Heart left ventricle (tissue), 16 donors: ENCODE results near the gene IKZF1. TPM values are rescaled to one million over a fixed set of nuclear protein-coding genes. Genes with fewer than 3 reads are reported as not detected.

Source experiments
- ATAC-seq, 4 donors: fragments of 200-7000 bp; cut with Tn5 transposase; one replicate each; pipeline ENCODE4 v1.9.1; 2020 to 2022; ENCODE audit warnings: moderate library complexity in 4 of 4, mild to moderate bottlenecking in 3 of 4, moderate number of reproducible peaks in 1 of 4
- DNase-seq, 5 donors: peaks; one replicate each; pipeline ENCODE4 v3.0.0-alpha.2; 2020
- H3K27ac ChIP-seq, 12 donors: fragments of 200-600 bp; sonication (generic) in 4 of 12; one replicate each; pipeline versions ENCODE4 v1.5.0 to v1.8.0; 2016 to 2022; ENCODE audit warnings: mild to moderate bottlenecking in 2 of 12
- H3K27me3 ChIP-seq, 9 donors: fragments of 200-600 bp; sonication (generic) in 2 of 9; one replicate each; pipeline versions ENCODE4 v1.5.1 to v1.8.0; 2016 to 2022; ENCODE audit warnings: mild to moderate bottlenecking in 3 of 9
- H3K36me3 ChIP-seq, 9 donors: fragments of 200-600 bp; sonication (generic) in 2 of 9; one replicate each; pipeline versions ENCODE4 v1.5.0 to v1.8.0; 2018 to 2022; ENCODE audit warnings: mild to moderate bottlenecking in 2 of 9
- H3K4me1 ChIP-seq, 12 donors: fragments of 200-600 bp; sonication (generic) in 4 of 12; one replicate each; pipeline versions ENCODE4 v1.5.0 to v1.8.0; 2016 to 2022; ENCODE audit warnings: mild to moderate bottlenecking in 3 of 12
- H3K4me3 ChIP-seq, 12 donors: fragments of 200-600 bp; sonication (generic) in 4 of 12; one replicate each; pipeline versions ENCODE4 v1.5.0 to v1.8.0; 2017 to 2022; ENCODE audit warnings: mild to moderate bottlenecking in 9 of 12, moderate library complexity in 4 of 12
- H3K9me3 ChIP-seq, 12 donors: fragments of 200-600 bp; sonication (generic) in 4 of 12; one replicate each; pipeline versions ENCODE4 v1.5.0 to v1.8.0; 2016 to 2022; ENCODE audit warnings: mild to moderate bottlenecking in 1 of 12
- CTCF ChIP-seq, 12 donors: fragments of 200-600 bp; sonication (generic) in 4 of 12; IDR thresholded peaks; one replicate each; pipeline versions ENCODE4 v1.5.0 to v1.8.0; 2018 to 2022; ENCODE audit warnings: antibody characterized with exemption in 12 of 12, mild to moderate bottlenecking in 5 of 12
- POLR2A ChIP-seq, 2 donors: fragments of 450-650 bp; IDR thresholded peaks; one replicate each; pipeline ENCODE4 v1.6.1; 2017; ENCODE audit warnings: antibody characterized with exemption in 2 of 2, mild to moderate bottlenecking in 2 of 2, moderate library complexity in 2 of 2
- WGBS, 4 donors: extraction: QIAGEN DNeasy Blood & Tissue Kit in 2 of 4; methylation state at CpG; one replicate each; pipeline versions ENCODE4 v1.1.5 to v1.1.7; 2013 to 2018; 5-methylcytosine and 5-hydroxymethylcytosine counted together
- intact Hi-C, 10 donors: fragments of 100-400 bp; cut with DNase I; formaldehyde crosslinking; loops; one replicate each; pipeline versions ENCODE4 v1.11.1 to v1.14.2; 2022
- polyA plus RNA-seq, 2 donors: library from polyadenylated mRNA; stranded (reverse); fragments of 200-250 nt; gene quantifications; one replicate each; pipeline ENCODE4 v1.2.3, GENCODE V29; 2013
- total RNA-seq, 9 donors: library from RNA; depleted of rRNA in 2 of 9; stranded (reverse); fragments of >200 nt in 2 of 9; fragmentation: NEBNext Ultra II Directional in 3 of 9; extraction: Animal tissue kit (Norgen Biotek cat#: 25700) in 3 of 9; gene quantifications; one replicate each; pipeline versions ENCODE4 v1.1.0 to v1.2.4, GENCODE V29; 2016 to 2023
- donor health status: ischemic (EF 13 %, LVEDD 7.1; RV severe dilation, severe dysfunction).
- donor health status: healthy with polysubstance abuse.
- donor health status: DM: no; HTN: yes; CAD: no.
- donor health status: DM: no; HTN: no; CAD: no.
- donor health status: ischemic (EF 25% LVEDD 6.9; RV normal size, moderate dysfunction).
- donor health status: ischemic (EF 25% LVEDD 5.7; RV mildly dilated, moderate dysfunction).
- donor health status: healthy.
- donor health status: DM: yes; HTN: yes; CAD: no.
- donor health status: ischemic (EF 35%, LVEDD 5.7; RV mildly dilated, moderate dysfunction).
- donor health status: nonischemic (EF 11% LVEDD 7.7; RV severe dilation, severe dysfunction).
- donor health status: DM: yes; HTN: yes; CAD: no.
- donor health status: PGD.
- donor health status: ischemic (EF 29% LVEDD 5.4; RV normal size, mild dysfunction).
- donor health status: nonischemic (EF 23%, LVEDD 6.1; RV moderate dilation, normal function).

Gene IKZF1
- total and polyA plus RNA-seq, 11 donors: 0.30 to 27.8 (median 2.4) TPM

GRCh38 chr7:50428911-50429310 is 124.4 kb downstream of the IKZF1 start:
- H3K9me3 ChIP-seq: no peaks in the 10 kb centered on the region
- DNase-seq (no peak), ATAC-seq (no peak)
- H3K4me3 ChIP-seq: no peak overlapping the region
- H3K36me3 ChIP-seq: no peaks in the 10 kb centered on the region
- TF ChIP-seq POLR2A (IDR thresholded peaks at IDR 0.05) (no peak), CTCF (IDR thresholded peaks at IDR 0.05) (no peak)
- no peak overlapping the region for H3K27ac ChIP-seq
- WGBS, 4 donors: 73 to 82% (median 75%) methylated on average over 3 of the region's 3 CpGs
- no peaks in the 10 kb centered on the region for H3K27me3 ChIP-seq
- H3K4me1 ChIP-seq: no peaks in the 10 kb centered on the region
- intact Hi-C loops: no loop called here

GRCh38 chr7:50431316-50431715 is 126.8 kb downstream of the IKZF1 start:
- no peak for ATAC-seq
- peaks cover 0 to 6% (median 0%) of the 10 kb centered on the region in 12 donors for H3K4me1 ChIP-seq
- H3K36me3 ChIP-seq: no peaks in the 10 kb centered on the region
- H3K9me3 ChIP-seq: no peaks in the 10 kb centered on the region
- TF ChIP-seq POLR2A (IDR thresholded peaks at IDR 0.05) (no peak), CTCF (IDR thresholded peaks at IDR 0.05) (no peak)
- DNase-seq: no peak
- 81 to 91% (median 86%) methylated on average over 2 of the region's 2 CpGs for WGBS, 4 donors
- intact Hi-C loops: no loop called here
- H3K27ac ChIP-seq: no peak overlapping the region
- no peak overlapping the region for H3K4me3 ChIP-seq
- H3K27me3 ChIP-seq: no peaks in the 10 kb centered on the region

GRCh38 chr7:50431722-50432305 is 127.3 kb downstream of the IKZF1 start:
- H3K9me3 ChIP-seq: no peaks in the 10 kb centered on the region
- H3K36me3 ChIP-seq: no peaks in the 10 kb centered on the region
- no peak overlapping the region for H3K27ac ChIP-seq
- DNase-seq: no peak
- no peaks in the 10 kb centered on the region for H3K27me3 ChIP-seq
- no peak for TF ChIP-seq POLR2A (IDR thresholded peaks at IDR 0.05)
- TF ChIP-seq CTCF (IDR thresholded peaks at IDR 0.05): no peak
- peaks cover 0 to 11% (median 0%) of the 10 kb centered on the region in 12 donors for H3K4me1 ChIP-seq
- no peak overlapping the region for H3K4me3 ChIP-seq
- intact Hi-C loops: no loop called here
- WGBS, 4 donors: 76 to 84% (median 80%) methylated on average over 4 of the region's 4 CpGs
- no peak for ATAC-seq

GRCh38 chr7:50436133-50436806 is 131.8 kb downstream of the IKZF1 start:
- Histone ChIP-seq H3K36me3 (peaks cover 0 to 14% (median 0%) of the 10 kb centered on the region in 9 donors), H3K9me3 (no peaks in the 10 kb centered on the region), H3K4me1 (peaks cover 0 to 14% (median 0%) of the 10 kb centered on the region in 12 donors), H3K27ac (no peak overlapping the region), H3K4me3 (no peak overlapping the region), H3K27me3 (no peaks in the 10 kb centered on the region)
- TF ChIP-seq POLR2A (IDR thresholded peaks at IDR 0.05) (no peak), CTCF (IDR thresholded peaks at IDR 0.05) (no peak)
- no peak for DNase-seq
- WGBS, 4 donors: 82 to 85% (median 83%) methylated on average over 3 of the region's 3 CpGs
- peak in 1 of 4 donors; percentile 55 for ATAC-seq
- intact Hi-C loops: no loop called here
